BLaER1 (cell line): ENCODE results near the gene RASGRP2.
A peak's percentile ranks its signal among the peaks of the same experiment; 100 is the strongest.

ENCODE experiments used
- H3K27ac ChIP-seq: shearing (Covaris generic); formaldehyde crosslinking; 2 replicates; pipeline ENCODE4 v1.8.1; 2022
- H3K27me3 ChIP-seq: shearing (Covaris generic); formaldehyde crosslinking; 2 replicates; pipeline ENCODE4 v1.8.1; 2022
- H3K36me3 ChIP-seq: shearing (Covaris generic); formaldehyde crosslinking; 2 replicates; pipeline ENCODE4 v1.8.1; 2022
- H3K4me1 ChIP-seq: shearing (Covaris generic); formaldehyde crosslinking; 2 replicates; pipeline ENCODE4 v1.8.1; 2022
- H3K4me2 ChIP-seq: shearing (Covaris generic); formaldehyde crosslinking; 2 replicates; pipeline ENCODE4 v1.8.1; 2022
- H3K4me3 ChIP-seq: shearing (Covaris generic); formaldehyde crosslinking; 2 replicates; pipeline ENCODE4 v1.8.1; 2022
- H3K9ac ChIP-seq: shearing (Covaris generic); formaldehyde crosslinking; 2 replicates; pipeline ENCODE4 v1.8.1; 2022
- H3K9me3 ChIP-seq: shearing (Covaris generic); formaldehyde crosslinking; 2 replicates; pipeline ENCODE4 v1.8.1; 2022
- H4K20me1 ChIP-seq: shearing (Covaris generic); formaldehyde crosslinking; 2 replicates; pipeline ENCODE4 v1.8.1; 2022
- Cebpa-rat ChIP-seq: shearing (Covaris generic); IDR thresholded peaks from 2 replicates; pipeline ENCODE4 v1.8.1; 2022

Gene RASGRP2

GRCh38 chr11:64688534-64688982 lies 55.4 kb downstream of the RASGRP2 start:
- Histone ChIP-seq H3K4me3 (peak overlapping the region; percentile 62), H3K27ac (peak overlapping the region; percentile 86), H3K36me3 (no peaks in the 10 kb centered on the region), H3K4me1 (peaks cover 75% of the 10 kb centered on the region), H3K9me3 (no peaks in the 10 kb centered on the region), H4K20me1 (no peaks in the 10 kb centered on the region), H3K4me2 (peak overlapping the region; percentile 96), H3K27me3 (no peaks in the 10 kb centered on the region), H3K9ac (peak overlapping the region; percentile 74)
- peak; percentile 51; the same call in 1 of the 2 replicates for TF ChIP-seq Cebpa-rat

DNA sequence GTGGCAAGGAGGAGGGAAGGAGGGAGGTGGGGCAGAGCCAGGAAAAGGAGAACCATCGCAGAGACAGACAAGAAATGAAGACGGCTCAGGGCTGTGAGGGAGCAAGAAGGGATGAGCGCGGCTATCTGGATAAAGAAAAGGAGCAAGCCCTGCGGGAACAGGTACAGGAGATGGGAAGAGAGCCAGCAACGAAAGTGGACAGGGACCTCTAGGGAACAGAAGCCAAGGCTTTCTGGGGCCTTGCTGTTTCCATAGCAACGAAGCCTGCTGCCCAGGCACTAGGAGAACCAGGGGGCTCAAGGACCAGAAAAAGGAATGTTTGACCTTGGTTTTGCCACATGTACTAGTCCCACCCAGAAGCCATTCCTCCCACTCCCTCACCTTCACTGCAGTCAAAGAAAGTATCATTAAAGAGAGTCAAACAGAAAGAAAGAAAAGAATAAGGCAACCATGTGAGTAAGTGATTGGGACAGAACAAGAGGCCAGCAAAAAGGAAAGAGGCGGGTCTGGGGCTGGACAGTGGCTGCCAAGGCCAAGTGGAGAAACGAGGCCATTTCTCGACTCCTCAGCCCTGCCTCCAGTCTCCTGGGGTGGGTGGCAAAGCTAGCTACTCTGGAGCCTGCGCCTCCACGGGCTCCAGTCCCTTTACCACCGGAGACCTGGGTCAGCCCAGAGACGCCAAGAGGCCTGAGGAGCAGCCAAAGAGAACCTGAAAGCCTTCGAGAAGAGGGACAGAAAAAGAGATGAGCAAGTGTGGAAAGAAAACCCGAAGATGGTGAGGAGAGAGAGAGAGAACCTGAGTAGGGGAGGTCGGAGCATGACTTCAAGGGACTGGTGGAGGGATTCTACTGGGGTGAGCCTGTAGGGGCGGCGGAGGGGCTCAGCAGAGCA lies 56.1 kb downstream of the RASGRP2 start:
- no peaks in the 10 kb centered on the region for H3K9me3 ChIP-seq
- no peak for TF ChIP-seq Cebpa-rat
- H3K27me3 ChIP-seq, result no peaks in the 10 kb centered on the region
- peak overlapping the region; percentile 96 for H3K4me2 ChIP-seq
- H3K36me3 ChIP-seq, result no peaks in the 10 kb centered on the region
- peak overlapping the region; percentile 63 for H3K9ac ChIP-seq
- no peaks in the 10 kb centered on the region for H4K20me1 ChIP-seq
- H3K27ac ChIP-seq, result peak overlapping the region; percentile 86
- H3K4me1 ChIP-seq, result peaks cover 69% of the 10 kb centered on the region
- peak overlapping the region; percentile 62 for H3K4me3 ChIP-seq

- Histone ChIP-seq H3K9me3 (no peaks in the 10 kb centered on the region), H4K20me1 (no peaks in the 10 kb centered on the region), H3K27me3 (no peaks in the 10 kb centered on the region), H3K9ac (peak overlapping the region; percentile 63; the same call in 1 of the 2 replicates), H3K4me1 (peaks cover 62% of the 10 kb centered on the region), H3K4me3 (no peak overlapping the region), H3K4me2 (peak overlapping the region; percentile 96), H3K36me3 (no peaks in the 10 kb centered on the region), H3K27ac (peak overlapping the region; percentile 86)
- TF ChIP-seq Cebpa-rat, result no peak
Observed at GRCh38 chr11:64687204-64687603, 56.7 kb downstream of the RASGRP2 start.

DNA sequence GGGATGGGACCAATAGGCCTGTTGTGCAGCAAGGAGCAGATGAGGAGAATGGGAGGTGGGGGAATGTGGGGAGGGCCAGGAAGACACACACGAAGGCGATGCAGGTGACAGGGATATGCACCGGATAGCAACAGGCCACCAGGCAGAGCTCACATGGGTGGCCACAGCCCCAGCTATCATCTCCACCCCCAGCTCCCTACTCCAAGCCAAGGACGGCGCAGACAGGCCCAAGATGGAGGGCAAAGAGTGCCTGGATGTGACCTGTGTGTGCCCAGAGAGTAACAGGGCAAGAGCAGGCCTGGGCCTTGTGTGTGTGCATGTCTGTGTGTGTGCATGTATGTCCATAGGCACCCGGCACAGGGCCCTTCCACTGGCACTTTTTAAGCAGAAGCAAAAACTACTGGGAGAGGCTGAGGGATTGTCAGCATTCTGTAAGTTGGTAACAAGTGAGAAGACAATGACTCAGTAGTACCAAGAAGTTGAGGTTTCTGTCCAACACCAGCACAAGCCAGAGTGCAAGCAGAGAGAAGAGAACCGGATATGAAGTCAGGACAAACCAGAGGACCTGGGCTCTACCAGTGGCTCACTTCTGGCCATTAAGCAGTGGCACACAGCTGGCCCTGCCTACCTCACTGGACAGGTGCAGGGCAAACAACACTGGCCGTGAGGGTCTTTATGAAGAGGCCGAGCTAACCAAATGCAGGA lies 57.3 kb downstream of the RASGRP2 start:
- no peaks in the 10 kb centered on the region for H4K20me1 ChIP-seq
- H3K4me1 ChIP-seq, result peaks cover 56% of the 10 kb centered on the region
- no peak overlapping the region for H3K4me3 ChIP-seq
- H3K27ac ChIP-seq, result peak overlapping the region; percentile 86; the same call in 1 of the 2 replicates
- no peaks in the 10 kb centered on the region for H3K27me3 ChIP-seq
- H3K36me3 ChIP-seq, result no peaks in the 10 kb centered on the region
- peak overlapping the region; percentile 63; the same call in 1 of the 2 replicates for H3K9ac ChIP-seq
- H3K9me3 ChIP-seq, result no peaks in the 10 kb centered on the region
- TF ChIP-seq Cebpa-rat, result no peak
- H3K4me2 ChIP-seq, result peak overlapping the region; percentile 96

GRCh38 chr11:64685536-64685935 lies 58.4 kb downstream of the RASGRP2 start:
- Histone ChIP-seq H3K36me3 (no peaks in the 10 kb centered on the region), H3K9me3 (no peaks in the 10 kb centered on the region), H3K27ac (no peak overlapping the region), H3K27me3 (no peaks in the 10 kb centered on the region), H3K4me1 (peaks cover 45% of the 10 kb centered on the region), H3K9ac (no peak overlapping the region), H3K4me2 (no peak overlapping the region), H3K4me3 (no peak overlapping the region), H4K20me1 (no peaks in the 10 kb centered on the region)
- no peak for TF ChIP-seq Cebpa-rat

- Histone ChIP-seq H3K4me1 (peaks cover 33% of the 10 kb centered on the region), H3K36me3 (no peaks in the 10 kb centered on the region), H3K9me3 (no peaks in the 10 kb centered on the region), H4K20me1 (no peaks in the 10 kb centered on the region), H3K27ac (no peak overlapping the region), H3K27me3 (no peaks in the 10 kb centered on the region), H3K9ac (no peak overlapping the region), H3K4me3 (no peak overlapping the region), H3K4me2 (no peak overlapping the region)
- TF ChIP-seq Cebpa-rat, result no peak
Observed at GRCh38 chr11:64684357-64684756, 59.6 kb downstream of the RASGRP2 start.

DNA sequence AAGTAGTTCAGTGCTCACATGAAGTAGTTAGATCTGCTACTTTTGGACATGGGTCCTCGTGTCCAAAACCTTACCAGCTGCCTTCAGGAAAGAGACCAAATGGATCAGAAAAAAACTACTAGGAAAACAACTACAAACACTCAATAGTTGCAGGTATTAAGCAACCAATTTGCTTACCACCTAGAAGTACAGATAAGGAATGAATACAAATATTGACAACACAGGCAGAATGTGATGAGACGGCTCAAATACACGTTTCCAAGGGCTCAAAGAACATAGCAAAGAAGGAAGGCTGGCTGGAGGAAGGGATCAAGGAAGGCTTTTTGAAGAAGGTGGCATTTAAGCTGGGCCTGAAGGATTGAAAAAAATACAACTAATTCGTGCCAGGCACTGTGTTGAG lies 62.8 kb downstream of the RASGRP2 start:
- Histone ChIP-seq H3K9me3 (no peaks in the 10 kb centered on the region), H3K4me2 (no peak overlapping the region), H3K4me1 (peaks cover 13% of the 10 kb centered on the region), H3K4me3 (no peak overlapping the region), H3K36me3 (no peaks in the 10 kb centered on the region), H3K9ac (no peak overlapping the region), H4K20me1 (no peaks in the 10 kb centered on the region), H3K27me3 (no peaks in the 10 kb centered on the region), H3K27ac (no peak overlapping the region)
- TF ChIP-seq Cebpa-rat, result no peak

DNA sequence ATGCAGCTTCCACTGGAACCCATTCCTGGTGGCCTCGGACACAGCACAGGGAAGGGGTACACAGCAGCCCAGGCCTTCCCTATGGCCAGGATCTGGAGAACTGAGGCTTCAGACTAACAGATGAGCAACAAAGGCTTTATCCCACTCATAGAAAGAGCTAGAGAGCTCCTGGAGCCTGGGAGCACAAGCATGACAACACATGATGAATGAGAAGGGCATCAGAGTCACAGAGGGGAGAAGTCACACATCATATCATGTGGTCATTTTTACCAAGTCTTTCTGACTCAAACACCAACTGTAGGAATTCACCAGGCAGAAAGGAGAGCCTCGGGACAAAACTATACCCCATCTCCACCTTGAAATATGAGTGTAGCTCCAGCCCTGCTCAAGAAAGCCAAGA lies 64.1 kb downstream of the RASGRP2 start:
- no peak overlapping the region for H3K9ac ChIP-seq
- H3K4me2 ChIP-seq, result no peak overlapping the region
- no peaks in the 10 kb centered on the region for H4K20me1 ChIP-seq
- no peaks in the 10 kb centered on the region for H3K36me3 ChIP-seq
- no peaks in the 10 kb centered on the region for H3K9me3 ChIP-seq
- no peak overlapping the region for H3K27ac ChIP-seq
- no peak overlapping the region for H3K4me3 ChIP-seq
- H3K4me1 ChIP-seq, result peaks cover 22% of the 10 kb centered on the region
- TF ChIP-seq Cebpa-rat, result no peak
- no peaks in the 10 kb centered on the region for H3K27me3 ChIP-seq

DNA sequence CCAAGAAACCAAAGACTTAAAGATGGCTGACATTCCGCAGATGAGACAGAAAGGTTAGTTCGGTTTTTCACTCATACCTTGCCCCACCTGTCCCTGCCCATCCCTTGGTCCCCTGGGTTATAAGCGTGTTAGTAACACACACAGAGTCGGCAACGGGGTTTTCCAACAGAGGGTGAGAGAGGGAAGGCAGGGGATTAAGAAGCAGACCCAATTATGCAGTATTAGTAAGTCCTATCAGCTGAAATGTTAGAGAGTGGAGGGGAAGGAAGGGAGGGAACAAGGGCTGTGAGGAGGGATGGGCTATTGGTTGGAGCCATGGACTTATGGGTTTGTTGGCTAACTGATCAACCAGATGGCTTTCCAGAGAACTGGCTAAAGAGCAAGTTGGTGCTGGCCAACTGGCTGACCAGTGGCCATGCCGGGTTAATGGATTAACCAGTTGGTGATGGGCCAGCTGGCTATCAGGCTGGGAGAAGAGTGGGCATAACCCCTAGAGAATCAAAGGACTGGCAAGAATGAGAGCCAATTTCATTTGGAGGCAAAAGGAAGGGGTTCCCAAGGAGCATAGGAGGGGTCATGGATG lies 66.4 kb downstream of the RASGRP2 start:
- Histone ChIP-seq H3K36me3 (no peaks in the 10 kb centered on the region), H3K27me3 (no peaks in the 10 kb centered on the region), H3K27ac (no peak overlapping the region), H3K4me1 (peaks cover 45% of the 10 kb centered on the region), H3K4me3 (no peak overlapping the region), H3K9ac (no peak overlapping the region), H4K20me1 (no peaks in the 10 kb centered on the region), H3K9me3 (no peaks in the 10 kb centered on the region), H3K4me2 (no peak overlapping the region)
- TF ChIP-seq Cebpa-rat, result no peak
